CD4-positive, alpha-beta T cell treated with Interleukin-17A for 1 hour (primary cell): Measurements from ENCODE around the gene RNU1-3.
A peak's percentile ranks its signal among the peaks of the same experiment; 100 is the strongest.
"Not testable (repeated sequence)": the region's sequence is repeated elsewhere in the genome, so short reads cannot be mapped to it uniquely, and the experiment has no call there.

Experiments
- DNase-seq: peaks from one replicate; pipeline ENCODE4 v3.0.0-alpha.2; 2020

Gene RNU1-3

DNA sequence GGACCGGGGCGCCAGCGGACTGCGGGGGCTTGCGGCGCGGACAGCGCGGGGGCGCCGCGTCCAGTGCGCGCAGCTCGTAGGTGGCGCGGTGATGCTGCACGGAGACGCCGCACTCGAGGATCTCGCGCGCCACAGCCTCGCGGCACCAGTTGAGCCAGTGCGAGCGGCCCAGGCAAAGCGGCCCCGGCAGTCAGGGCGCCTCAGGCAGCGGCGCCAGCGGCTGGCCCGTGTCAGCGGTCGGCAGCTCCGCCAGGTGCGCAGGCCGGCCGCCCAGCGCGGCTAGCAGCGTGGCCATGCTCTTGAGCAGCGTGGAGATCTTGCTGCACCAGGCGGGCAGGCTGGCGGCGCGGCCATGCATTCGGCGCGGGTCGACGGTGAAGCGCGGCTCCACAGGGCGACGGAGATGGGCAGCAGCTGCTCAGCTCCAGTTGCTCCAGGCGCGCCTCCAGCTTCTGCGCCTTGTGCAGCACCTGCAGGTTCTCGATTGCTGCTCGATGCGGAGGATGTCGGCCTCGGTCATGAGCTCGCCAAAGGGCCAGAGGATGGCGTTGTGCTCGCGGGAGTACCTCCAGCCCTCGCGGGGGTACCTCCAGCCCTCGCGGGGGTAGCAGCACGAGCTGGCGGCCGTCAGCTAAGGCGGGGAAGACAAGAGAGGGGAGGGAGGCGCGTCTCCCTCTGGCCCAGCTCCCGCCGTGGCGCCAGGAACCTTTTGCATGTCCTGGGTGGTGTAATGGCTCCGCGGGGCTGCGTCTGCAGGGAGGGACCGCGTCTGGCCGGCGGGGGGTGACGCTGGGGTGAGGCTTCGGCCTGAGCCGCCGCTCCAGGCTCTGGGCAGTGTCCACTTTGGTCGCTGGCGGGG, 26.9 kb upstream of the RNU1-3 start:
- not testable (repeated sequence) for DNase-seq

DNA sequence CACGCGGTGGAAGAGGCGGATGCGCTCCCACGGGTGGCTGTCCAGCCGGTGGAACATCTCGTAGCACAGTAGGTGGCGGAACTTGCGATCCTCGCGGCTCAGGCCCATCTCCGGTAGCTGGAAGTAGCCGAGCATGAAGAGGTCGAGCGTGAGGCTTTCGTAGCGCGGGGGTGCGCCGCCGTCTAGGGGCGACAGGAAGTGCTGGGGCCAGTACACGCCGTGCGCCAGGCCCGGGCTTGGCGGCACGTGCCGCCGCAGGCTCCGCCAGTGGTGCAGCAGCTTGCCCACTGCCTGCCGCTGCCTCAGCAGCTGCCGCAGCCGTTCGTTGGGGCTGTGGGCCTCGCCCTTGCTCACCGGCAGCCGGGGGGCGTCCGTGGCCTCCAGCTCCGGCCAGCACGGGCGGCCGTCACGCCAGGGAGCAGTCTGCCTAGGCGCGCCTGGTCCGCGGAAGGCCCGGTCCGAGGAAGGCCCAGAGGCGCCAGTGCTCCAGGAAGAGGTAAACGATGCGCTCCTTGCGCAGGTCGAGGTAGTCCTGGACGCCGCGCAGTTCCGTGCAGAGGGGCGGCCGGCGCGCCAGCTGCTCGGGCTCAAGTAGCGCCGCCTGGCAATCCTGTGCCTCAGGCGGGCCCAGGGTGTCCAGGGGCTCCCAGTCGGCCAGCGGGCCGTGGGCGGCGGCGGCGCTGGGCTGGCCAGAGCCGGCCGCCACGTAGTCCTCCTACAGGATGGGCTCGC, 26.1 kb upstream of the RNU1-3 start:
- DNase-seq, result not testable (repeated sequence)

- DNase-seq, result not testable (repeated sequence)
Measured at GRCh38 chr1:16692283-16692682, 25.5 kb upstream of the RNU1-3 start.

DNA sequence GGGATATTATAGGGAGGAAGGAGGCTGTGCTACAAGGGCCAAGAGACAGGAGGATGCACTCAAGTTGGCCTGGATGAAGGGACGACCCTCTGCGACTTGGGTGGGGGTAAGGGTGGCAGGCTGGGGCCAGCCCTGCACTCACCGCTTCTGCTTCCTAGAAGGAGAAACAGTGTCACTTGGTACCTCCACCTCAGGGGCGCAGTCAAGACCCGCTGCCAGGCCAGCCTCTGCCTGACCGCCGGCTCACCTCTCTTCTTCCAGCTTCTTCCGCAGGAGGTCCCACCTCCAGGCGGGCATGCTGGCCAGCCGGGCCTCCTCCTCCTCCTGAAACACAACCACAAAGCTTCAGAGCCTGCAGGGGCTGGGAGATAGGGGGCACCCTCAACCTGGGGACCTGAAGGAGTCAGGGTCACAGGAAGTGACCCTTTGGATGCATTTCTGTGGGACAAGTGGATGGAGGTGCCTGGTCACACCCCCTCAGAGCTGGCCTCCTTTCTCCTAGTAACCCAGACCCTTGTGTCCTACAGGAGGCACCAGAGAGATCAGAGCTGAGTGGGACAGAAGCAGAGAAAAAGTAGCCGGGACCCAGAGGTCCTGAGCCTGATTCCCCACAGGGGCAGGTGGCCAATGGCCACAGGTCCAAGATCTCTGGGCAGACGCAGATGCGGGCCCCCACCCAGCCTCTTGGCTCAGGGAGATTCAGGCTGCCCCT, 24.4 kb upstream of the RNU1-3 start:
- DNase-seq, result not testable (repeated sequence)

DNA sequence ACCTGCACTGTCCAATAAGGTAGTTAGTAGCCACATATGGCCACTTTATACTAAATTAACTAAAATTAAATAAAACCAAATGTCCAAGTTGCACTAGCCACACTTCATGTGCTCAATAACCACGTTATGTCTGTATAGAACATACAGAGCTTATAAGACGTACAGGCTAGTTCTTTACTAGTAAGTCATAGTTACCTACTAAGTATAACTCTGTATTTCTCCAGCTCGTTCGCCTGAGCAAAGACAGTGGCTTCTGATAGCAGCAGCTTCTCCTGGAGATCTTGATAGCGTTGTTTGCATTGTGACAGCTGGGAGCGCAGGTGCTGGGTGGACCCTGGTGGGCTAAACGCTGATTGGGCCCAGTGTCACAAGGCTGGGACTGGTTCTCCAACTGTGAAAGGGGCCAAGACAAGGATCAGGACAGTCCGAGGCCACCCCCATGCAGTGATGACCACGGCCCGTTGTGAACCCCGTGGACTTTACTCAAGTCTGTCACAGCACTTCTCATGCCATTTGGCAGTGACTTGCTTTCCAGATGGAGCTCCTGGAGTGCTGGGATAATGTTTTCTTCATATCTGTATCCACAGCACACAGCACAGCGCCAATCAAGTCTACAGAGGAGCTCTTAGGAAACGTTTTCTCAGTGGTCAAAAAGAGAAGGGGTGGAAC, 20.5 kb upstream of the RNU1-3 start:
- DNase-seq, result not testable (repeated sequence)

DNA sequence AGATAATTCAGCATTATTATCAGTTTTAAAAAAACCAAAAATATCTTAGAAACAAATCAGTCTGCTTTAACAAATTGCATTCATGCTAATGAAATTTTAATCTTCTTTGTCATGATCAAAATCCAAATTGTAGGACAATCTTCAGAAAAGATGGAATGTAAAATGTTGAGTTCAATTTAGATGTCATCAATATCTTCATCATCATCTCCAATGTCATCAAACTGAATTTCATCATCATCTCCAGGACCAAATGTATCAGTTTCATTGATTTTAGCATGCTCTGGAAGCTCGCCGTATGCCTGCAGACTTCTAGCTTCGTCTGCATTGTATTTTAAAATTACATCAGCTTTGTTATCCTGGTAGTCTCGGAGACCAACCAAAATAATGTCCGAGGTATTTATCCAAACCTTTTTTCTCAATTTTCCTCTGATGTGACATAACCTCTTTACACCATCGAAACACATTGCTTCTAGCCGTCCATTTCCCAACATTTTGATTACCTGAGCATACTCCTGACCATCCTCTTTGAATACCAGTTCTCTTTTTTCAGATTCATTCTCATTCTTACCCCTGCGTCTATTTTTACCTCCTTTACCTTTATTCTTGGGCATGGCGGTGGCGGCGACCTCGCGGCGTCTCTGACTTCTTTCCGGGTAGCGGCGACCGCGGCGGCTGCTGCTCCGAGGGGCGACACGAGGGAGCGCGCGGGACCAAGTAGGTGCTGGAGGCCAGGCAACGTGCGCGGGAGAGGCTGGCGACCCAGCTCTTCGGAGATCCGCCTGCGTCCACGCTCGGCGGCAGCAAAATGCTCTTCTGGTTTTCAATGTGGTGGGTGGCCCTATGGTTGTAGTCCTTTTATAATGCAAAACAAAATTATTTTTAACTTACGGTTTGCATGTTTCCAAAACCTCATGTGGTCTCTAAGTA, 19.0 kb upstream of the RNU1-3 start:
- not testable (repeated sequence) for DNase-seq

DNA sequence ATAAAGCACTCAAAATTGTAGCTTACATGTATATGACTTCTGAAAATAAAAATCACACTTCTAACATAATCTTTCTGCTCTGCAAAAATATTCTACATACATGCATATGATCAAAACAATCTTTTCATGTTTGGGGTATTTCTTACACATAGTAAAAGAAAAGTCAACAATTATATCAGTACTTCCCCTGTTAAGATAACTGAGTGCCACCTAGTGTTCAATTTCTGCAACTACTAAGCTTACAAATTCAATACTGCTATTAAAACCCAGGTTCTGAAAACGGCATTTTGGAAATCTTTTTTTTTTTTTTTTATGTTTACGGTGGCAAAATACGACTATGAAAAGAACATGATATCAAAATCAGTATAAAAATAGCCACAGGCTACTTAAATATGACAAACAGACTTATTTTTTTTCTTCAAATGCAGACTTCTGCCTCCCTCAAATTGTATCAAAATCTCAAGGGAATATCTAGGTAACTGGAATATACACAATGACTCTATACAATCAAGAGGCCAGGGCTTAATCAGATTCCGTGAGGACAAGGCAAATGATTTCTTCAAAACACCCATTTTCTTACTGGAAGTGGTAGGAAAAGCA, 18.1 kb upstream of the RNU1-3 start:
- peak; percentile 50 for DNase-seq

- not testable (repeated sequence) for DNase-seq
Measured at GRCh38 chr1:16684152-16684551, 17.4 kb upstream of the RNU1-3 start.

- not testable (repeated sequence) for DNase-seq
Measured at GRCh38 chr1:16682803-16683202, 16.1 kb upstream of the RNU1-3 start.

DNA sequence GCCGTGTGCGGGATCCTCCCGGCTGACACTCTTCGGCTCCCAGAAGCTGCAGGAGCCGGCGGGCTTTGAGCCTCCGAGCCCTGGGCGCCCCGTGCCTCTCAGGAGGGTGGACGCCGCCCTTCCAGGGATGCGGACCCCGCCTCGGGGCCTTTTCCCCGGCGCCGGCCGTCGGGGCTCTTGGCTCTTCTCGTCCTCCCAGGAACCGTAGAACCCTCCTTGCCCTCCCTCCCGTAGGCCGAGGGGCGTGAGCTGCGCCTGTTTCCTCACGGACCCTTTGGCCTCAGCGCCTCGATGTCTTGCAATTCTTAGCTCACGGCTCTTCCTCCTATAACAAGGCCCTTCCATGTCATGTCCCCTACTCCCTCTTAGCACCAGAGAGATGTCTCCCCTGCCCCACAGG, 13.6 kb upstream of the RNU1-3 start:
- not testable (repeated sequence) for DNase-seq

- DNase-seq, result peak; percentile 73
Measured at GRCh38 chr1:16677552-16678431, 11.0 kb upstream of the RNU1-3 start.

GRCh38 chr1:16676661-16677523, 10.1 kb upstream of the RNU1-3 start:
- DNase-seq, result peak; percentile 52

DNA sequence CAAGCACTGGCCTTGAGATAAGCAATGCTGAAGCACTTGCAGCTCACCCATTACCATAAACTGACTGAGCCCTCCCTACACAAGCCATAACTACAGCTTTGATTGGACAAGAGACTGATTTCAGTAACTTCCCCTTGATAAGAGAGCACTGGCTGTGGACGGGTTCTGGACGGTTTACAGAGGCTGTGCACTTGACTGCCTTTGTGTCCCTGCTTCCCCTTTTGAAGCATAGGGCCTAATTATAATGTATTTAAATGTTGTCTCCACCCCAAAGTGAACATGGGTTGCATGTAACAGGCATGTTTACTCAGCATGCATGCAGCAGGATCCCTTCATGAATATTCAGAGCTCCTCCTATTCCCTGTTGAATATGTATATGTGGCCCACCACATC, 8.4 kb upstream of the RNU1-3 start:
- not testable (repeated sequence) for DNase-seq

GRCh38 chr1:16673976-16674375, 7.2 kb upstream of the RNU1-3 start:
- DNase-seq, result not testable (repeated sequence)

DNA sequence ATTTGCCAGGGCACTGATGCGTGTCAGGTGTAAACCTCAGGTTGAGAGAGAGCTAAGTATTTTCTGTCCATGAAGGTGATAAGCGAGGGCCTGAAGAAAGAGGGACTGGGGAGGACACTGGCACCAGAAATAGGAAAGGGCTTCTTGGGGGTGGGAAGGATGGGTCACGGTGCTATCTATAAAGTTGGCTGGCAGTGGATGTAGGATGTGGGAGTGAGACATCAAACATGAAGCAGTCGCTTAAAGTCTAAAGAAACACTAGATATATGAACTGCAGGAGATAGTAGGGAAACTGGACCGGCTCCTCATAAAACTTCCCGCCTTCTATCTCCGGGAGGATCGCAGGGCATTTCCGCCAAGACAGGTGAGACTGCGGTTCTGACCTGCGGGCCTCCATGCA, 912 bp downstream of the RNU1-3 start:
- not testable (repeated sequence) for DNase-seq

- DNase-seq, result not testable (repeated sequence)
Measured at GRCh38 chr1:16658234-16658633, 8.5 kb downstream of the RNU1-3 start.

DNA sequence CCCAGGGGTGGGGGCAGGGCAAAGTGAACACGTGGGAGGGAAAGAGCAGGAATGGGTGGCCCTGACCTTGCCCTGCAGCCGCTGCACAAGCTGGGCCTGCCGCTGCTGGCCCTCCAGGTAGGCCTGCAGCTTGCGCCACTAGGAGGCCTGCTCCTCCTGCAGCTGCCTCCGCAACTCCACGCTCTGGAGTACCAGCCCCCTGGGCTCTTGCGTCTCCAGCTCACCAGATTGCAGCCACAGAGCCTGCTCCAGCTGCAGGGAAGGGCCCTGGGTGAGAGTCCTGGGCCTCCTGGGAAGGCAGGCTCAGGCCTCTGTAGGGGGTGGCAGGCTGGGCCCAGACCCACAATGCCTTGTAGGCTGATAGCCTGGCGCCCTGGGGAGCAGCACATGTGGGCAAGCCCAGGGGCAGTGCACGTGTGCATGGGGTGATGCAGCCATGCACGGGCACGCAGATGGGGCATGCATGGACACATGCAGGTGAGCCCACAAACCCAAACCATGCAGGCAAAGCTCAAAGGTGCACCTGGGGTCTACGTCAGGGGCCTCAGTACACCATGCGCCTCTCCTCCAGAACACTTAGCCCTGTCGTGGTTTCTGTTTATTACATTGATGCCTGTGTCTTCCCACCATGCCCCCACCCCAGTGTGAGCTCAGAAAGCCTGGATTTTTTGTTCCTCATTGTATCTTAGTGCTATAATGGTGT, 9.6 kb downstream of the RNU1-3 start:
- not testable (repeated sequence) for DNase-seq

DNA sequence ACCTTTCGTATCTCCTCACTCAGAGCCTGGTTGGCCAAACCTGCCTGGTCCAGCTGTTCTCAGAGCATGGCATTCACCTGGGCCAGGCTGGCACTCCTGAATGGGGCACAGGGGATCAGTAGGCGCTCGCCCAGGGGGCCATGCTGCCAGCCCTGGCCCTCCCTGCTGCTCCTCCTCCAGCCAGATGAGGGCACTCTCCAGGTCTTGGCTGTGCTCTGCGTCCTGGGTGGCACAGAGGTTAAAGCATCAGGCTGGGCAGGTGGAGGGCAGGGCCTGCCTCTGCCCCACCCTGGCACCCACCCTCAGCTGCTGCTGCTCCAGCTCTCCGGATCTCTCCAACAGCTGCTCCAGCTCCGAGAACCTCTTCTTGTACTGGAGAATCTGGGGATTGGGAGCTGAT, 10.2 kb downstream of the RNU1-3 start:
- DNase-seq, result not testable (repeated sequence)
